ENCODE measurements around the gene GPR89A. TPM values are rescaled to one million over a fixed set of nuclear protein-coding genes. Genes with fewer than 3 reads are reported as not detected.
A peak's percentile ranks its signal among the peaks of the same experiment; 100 is the strongest.

The GPR89A gene
- total RNA-seq, 4 donors from 2014 or later, result 14.6 to 34.6 (median 28.6) TPM

DNA sequence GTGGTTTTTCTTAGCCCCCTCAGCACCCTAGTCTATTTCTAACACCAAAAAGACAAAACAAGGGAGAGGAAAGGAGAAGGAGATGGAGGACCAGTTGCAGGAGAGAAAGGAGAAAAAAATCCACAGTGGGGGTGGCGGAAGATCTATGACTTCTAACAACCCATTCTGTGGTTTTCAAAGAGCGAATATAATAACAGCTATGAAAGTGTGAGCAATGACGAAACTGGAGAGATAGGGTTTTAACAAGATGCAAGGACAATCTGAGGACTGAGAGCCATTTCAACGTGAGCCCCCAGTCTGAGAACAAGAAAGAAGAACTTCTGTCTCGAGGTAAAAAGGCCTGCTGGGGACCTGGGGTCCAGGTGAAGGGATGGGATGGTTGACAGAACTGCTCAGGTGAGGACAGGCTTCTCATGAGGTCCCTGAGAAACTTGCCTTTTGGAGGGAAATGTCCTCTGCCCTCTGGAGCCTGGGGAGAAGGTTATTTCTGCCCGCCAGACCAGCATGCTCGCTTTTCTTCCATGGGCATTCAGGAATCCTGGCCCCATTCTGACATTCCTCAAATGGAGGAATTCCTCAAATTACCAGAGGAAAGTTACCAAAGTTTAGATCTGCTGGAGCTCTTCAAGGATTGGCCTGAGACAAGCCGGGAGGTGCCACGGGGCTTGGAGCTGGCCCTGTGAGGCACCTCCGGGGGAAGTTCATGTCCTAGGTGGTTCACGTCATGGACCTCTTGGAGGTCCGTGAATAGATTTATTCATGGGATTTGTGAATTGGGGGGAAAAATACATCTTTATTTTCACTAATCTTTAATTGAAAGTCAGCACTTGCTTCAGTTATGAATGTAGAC, 111.7 kb downstream of the GPR89A start, which contains the start of gene CD160:
Gene CD160 (plus strand): TSS at position 270 of the 850 bp plus-strand sequence. CDS start 8,829 bp downstream, outside the sequence.
- peak within 1 kb of the TSS in 1 of 4 donors; percentile 33 for H3K27ac ChIP-seq
- H3K27me3 ChIP-seq, result no peaks in the 10 kb centered on the region
- peaks cover 0 to 25% (median 10%) of the 10 kb centered on the region in 3 donors for H3K4me1 ChIP-seq
- H3K36me3 ChIP-seq, result no peaks in the 10 kb centered on the region
- H3K4me3 ChIP-seq, result no peak within 1 kb of the TSS
- no peak for ATAC-seq
- TF ChIP-seq POLR2A (IDR thresholded peaks at IDR 0.05) (no peak), EP300 (IDR thresholded peaks at IDR 0.05) (no peak), POLR2AphosphoS5 (IDR thresholded peaks at IDR 0.05) (no peak)
- TF ChIP-seq, protein P1, sequence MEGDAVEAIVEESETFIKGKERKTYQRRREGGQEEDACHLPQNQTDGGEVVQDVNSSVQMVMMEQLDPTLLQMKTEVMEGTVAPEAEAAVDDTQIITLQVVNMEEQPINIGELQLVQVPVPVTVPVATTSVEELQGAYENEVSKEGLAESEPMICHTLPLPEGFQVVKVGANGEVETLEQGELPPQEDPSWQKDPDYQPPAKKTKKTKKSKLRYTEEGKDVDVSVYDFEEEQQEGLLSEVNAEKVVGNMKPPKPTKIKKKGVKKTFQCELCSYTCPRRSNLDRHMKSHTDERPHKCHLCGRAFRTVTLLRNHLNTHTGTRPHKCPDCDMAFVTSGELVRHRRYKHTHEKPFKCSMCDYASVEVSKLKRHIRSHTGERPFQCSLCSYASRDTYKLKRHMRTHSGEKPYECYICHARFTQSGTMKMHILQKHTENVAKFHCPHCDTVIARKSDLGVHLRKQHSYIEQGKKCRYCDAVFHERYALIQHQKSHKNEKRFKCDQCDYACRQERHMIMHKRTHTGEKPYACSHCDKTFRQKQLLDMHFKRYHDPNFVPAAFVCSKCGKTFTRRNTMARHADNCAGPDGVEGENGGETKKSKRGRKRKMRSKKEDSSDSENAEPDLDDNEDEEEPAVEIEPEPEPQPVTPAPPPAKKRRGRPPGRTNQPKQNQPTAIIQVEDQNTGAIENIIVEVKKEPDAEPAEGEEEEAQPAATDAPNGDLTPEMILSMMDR (IDR thresholded peaks at IDR 0.05), result no peak
- WGBS, 2 donors (ENCODE audit: low coverage in 1 of 2), result 86 to 87% methylated on average over 5 to 11 of the region's 12 CpGs
- no peaks in the 10 kb centered on the region for H3K9me3 ChIP-seq

Other genes with a start within 250 kb of the GPR89A start
- gene NBPF20, start 182.4 kb upstream of the GPR89A start, total RNA-seq, result 1 to 10 TPM; 1.7 to 9.5 (median 3.3) TPM
- under 1 TPM in 2 of 4 donors, not detected in 2; 0.46 to 0.87 TPM for gene PDZK1, start 99.4 kb downstream of the GPR89A start, total RNA-seq
- gene CD160, start 111.5 kb downstream of the GPR89A start, total RNA-seq, result 1 to 10 TPM in 1 of 4 donors, under 1 TPM in 1, not detected in 2; 0.23 to 1.0 TPM
- gene RNF115, start 216.1 kb downstream of the GPR89A start, total RNA-seq, result 10 to 100 TPM; 34.3 to 54.9 (median 39.9) TPM
- gene POLR3C, start 216.2 kb downstream of the GPR89A start, total RNA-seq, result 10 to 100 TPM; 24.8 to 37.7 (median 29.9) TPM
- gene NUDT17, start 237.6 kb downstream of the GPR89A start, total RNA-seq, result 1 to 10 TPM in 3 of 4 donors, under 1 TPM in 1; 0.40 to 3.5 (median 2.2) TPM

All from gastroesophageal sphincter (tissue), 4 donors.